Type B pancreatic cell (in vitro differentiated cells): ENCODE measurements around the gene TMEM131L. TPM values are rescaled to one million over a fixed set of nuclear protein-coding genes. Genes with fewer than 3 reads are reported as not detected.

Experiments used
- DNase-seq: peaks from one replicate; pipeline ENCODE4 v3.0.0; 2021; ENCODE audit warnings: mixed read lengths; ENCODE audit not compliant: unreplicated experiment; ENCODE audit errors: extremely low spot score
- H3K27ac Mint-ChIP-seq: 2 replicates; pipeline ENCODE4 v1.8.0; 2021; ENCODE audit warnings: mild to moderate bottlenecking, mixed read lengths
- H3K27me3 Mint-ChIP-seq: 2 replicates; pipeline ENCODE4 v1.8.0; 2021; ENCODE audit warnings: mixed read lengths
- H3K36me3 Mint-ChIP-seq: 2 replicates; pipeline ENCODE4 v1.8.0; 2021; ENCODE audit warnings: mixed read lengths
- H3K4me1 Mint-ChIP-seq: one replicate; pipeline ENCODE4 v1.8.0; 2021; ENCODE audit warnings: mixed read lengths; ENCODE audit not compliant: unreplicated experiment
- H3K4me3 Mint-ChIP-seq: 2 replicates; pipeline ENCODE4 v1.8.0; 2021; ENCODE audit warnings: mild to moderate bottlenecking, mixed read lengths
- H3K9me3 Mint-ChIP-seq: 2 replicates; pipeline ENCODE4 v1.8.0; 2021; ENCODE audit warnings: mixed read lengths
- CTCF ChIP-seq: fragments of 200-600 bp; sonication (generic); conservative IDR thresholded peaks from 2 replicates; pipeline ENCODE4 v1.5.0; 2021; ENCODE audit warnings: antibody characterized with exemption, mild to moderate bottlenecking
- total RNA-seq: library from RNA; stranded (reverse); gene quantifications from 2 replicates; pipeline ENCODE4 v1.2.1, GENCODE V29; 2021; ENCODE audit warnings: low replicate concordance

Gene TMEM131L
- total RNA-seq, 1 donor from 2014 or later, result 21.3 TPM

- Mint-ChIP-seq H3K36me3 (peaks cover 13% of the 10 kb centered on the region), H3K27ac (no peak overlapping the region), H3K27me3 (no peaks in the 10 kb centered on the region), H3K4me1 (peaks cover 31% of the 10 kb centered on the region), H3K9me3 (no peaks in the 10 kb centered on the region), H3K4me3 (no peak overlapping the region)
- no peak for DNase-seq
- TF ChIP-seq CTCF, result no peak
Measured at GRCh38 chr4:153541456-153542096, 75.4 kb downstream of the TMEM131L start.

GRCh38 chr4:153542131-153542530, 76.0 kb downstream of the TMEM131L start:
- H3K27ac Mint-ChIP-seq, result no peak overlapping the region
- no peak for DNase-seq
- peaks cover 13% of the 10 kb centered on the region for H3K36me3 Mint-ChIP-seq
- no peak for TF ChIP-seq CTCF
- peaks cover 31% of the 10 kb centered on the region for H3K4me1 Mint-ChIP-seq
- no peaks in the 10 kb centered on the region for H3K9me3 Mint-ChIP-seq
- no peaks in the 10 kb centered on the region for H3K27me3 Mint-ChIP-seq
- no peak overlapping the region for H3K4me3 Mint-ChIP-seq

- Mint-ChIP-seq H3K4me1 (peaks cover 35% of the 10 kb centered on the region), H3K36me3 (peaks cover 13% of the 10 kb centered on the region), H3K4me3 (no peak overlapping the region), H3K27me3 (no peaks in the 10 kb centered on the region), H3K9me3 (no peaks in the 10 kb centered on the region), H3K27ac (no peak overlapping the region)
- no peak for DNase-seq
- TF ChIP-seq CTCF, result peak; percentile 47
Measured at GRCh38 chr4:153542834-153543233, 76.7 kb downstream of the TMEM131L start.

DNA sequence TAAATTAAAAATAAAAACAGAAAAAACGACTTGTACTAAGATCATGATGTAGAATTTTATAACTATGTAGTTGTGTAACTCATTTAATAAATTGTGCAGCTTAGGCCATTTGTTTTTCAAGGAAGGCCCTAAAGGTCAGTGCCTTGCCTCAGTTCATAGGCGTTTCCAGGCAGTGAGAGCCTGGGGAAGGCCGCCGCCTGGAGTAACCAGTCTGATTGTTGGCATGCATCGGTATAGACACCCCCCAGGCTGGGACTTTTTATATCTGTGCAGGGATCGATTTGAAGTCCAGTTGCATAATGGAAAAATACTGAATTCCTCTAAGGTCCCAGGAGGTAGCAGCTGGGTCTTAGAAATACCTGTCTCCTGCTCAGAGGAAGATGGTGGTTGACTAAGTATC, 77.2 kb downstream of the TMEM131L start:
- Mint-ChIP-seq H3K27ac (no peak overlapping the region), H3K4me3 (no peak overlapping the region), H3K36me3 (peaks cover 13% of the 10 kb centered on the region), H3K9me3 (no peaks in the 10 kb centered on the region), H3K27me3 (no peaks in the 10 kb centered on the region), H3K4me1 (peaks cover 30% of the 10 kb centered on the region)
- DNase-seq, result no peak
- TF ChIP-seq CTCF, result no peak

DNA sequence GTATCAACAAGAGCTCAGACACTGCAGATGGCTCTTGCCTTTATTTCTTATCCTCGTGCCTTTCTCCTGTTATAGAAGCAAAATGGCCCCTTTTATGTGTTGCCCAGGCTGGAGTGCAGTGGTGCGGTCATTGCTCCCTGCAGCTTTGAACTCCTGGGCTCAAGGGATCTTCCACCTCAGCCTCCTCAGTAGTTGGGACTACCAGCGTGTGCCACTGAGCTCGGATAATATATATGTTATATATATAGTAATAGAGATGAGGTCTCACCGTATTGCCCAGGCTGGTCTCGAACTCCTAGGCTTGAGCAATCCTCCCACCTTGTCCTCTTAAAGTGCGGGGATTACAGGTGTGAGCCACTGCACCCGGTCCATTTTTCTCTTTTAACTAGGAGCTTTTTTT, 79.7 kb downstream of the TMEM131L start:
- no peak overlapping the region for H3K4me3 Mint-ChIP-seq
- no peak overlapping the region for H3K27ac Mint-ChIP-seq
- H3K4me1 Mint-ChIP-seq, result peaks cover 24% of the 10 kb centered on the region
- H3K27me3 Mint-ChIP-seq, result no peaks in the 10 kb centered on the region
- H3K36me3 Mint-ChIP-seq, result peaks cover 12% of the 10 kb centered on the region
- DNase-seq, result no peak
- H3K9me3 Mint-ChIP-seq, result no peaks in the 10 kb centered on the region
- TF ChIP-seq CTCF, result no peak
